HL-60 (cell line): Measurements from ENCODE around the gene WNT7A.

Experiments used
- CTCF ChIP-seq: IDR thresholded peaks from one replicate; pipeline ENCODE4 v1.5.1; 2011; ENCODE audit warnings: low read length, control low read depth, inconsistent platforms; ENCODE audit not compliant: insufficient read depth
- GABPA ChIP-seq: IDR thresholded peaks from 2 replicates; pipeline ENCODE4 v1.6.1; 2012; ENCODE audit warnings: low read depth
- POLR2AphosphoS5 ChIP-seq: IDR thresholded peaks from 2 replicates; pipeline ENCODE4 v1.6.1; 2012; ENCODE audit warnings: low read depth
- REST ChIP-seq: IDR thresholded peaks from 2 replicates; pipeline ENCODE4 v1.6.1; 2012; ENCODE audit warnings: low read depth; ENCODE audit not compliant: insufficient replicate concordance

GRCh38 chr3:13822042-13822441 lies 57.8 kb downstream of the WNT7A start:
- TF ChIP-seq CTCF (no peak), POLR2AphosphoS5 (no peak), REST (no peak), GABPA (no peak)
